ENCODE results near the gene SLC12A8. TPM values are rescaled to one million over a fixed set of nuclear protein-coding genes. Genes with fewer than 3 reads are reported as not detected.

The SLC12A8 gene
- total RNA-seq, 1 donor from 2014 or later: not detected

- no peaks in the 10 kb centered on the region for H3K27me3 ChIP-seq (ENCODE audit: low read depth)
- H3K36me3 ChIP-seq: no peaks in the 10 kb centered on the region
- TF ChIP-seq CTCF (IDR thresholded peaks at IDR 0.05; ENCODE audit: borderline replicate concordance): no peak
- H3K4me3 ChIP-seq: no peak overlapping the region
- H3K9me3 ChIP-seq (replicated peaks): no peaks in the 10 kb centered on the region
- H3K4me1 ChIP-seq: peaks cover 7% of the 10 kb centered on the region
- H3K27ac ChIP-seq (replicated peaks): no peak overlapping the region
- DNase-seq: no peak
- intact Hi-C loops (cut with micrococcal nuclease): no loop called here
Measured at GRCh38 chr3:125079675-125080045, 132.9 kb downstream of the SLC12A8 start.

- Histone ChIP-seq H3K4me1 (peaks cover 7% of the 10 kb centered on the region), H3K36me3 (no peaks in the 10 kb centered on the region), H3K9me3 (replicated peaks) (no peaks in the 10 kb centered on the region), H3K27me3 (ENCODE audit: low read depth) (no peaks in the 10 kb centered on the region), H3K4me3 (no peak overlapping the region), H3K27ac (replicated peaks) (no peak overlapping the region)
- no peak for TF ChIP-seq CTCF (IDR thresholded peaks at IDR 0.05; ENCODE audit: borderline replicate concordance)
- no peak for DNase-seq
- intact Hi-C loops (cut with micrococcal nuclease): no loop called here
Measured at GRCh38 chr3:125078951-125079674, 133.4 kb downstream of the SLC12A8 start.

- TF ChIP-seq CTCF (IDR thresholded peaks at IDR 0.05; ENCODE audit: borderline replicate concordance): no peak
- Histone ChIP-seq H3K27me3 (ENCODE audit: low read depth) (no peaks in the 10 kb centered on the region), H3K4me1 (peaks cover 7% of the 10 kb centered on the region), H3K27ac (replicated peaks) (no peak overlapping the region), H3K36me3 (no peaks in the 10 kb centered on the region), H3K9me3 (replicated peaks) (no peaks in the 10 kb centered on the region), H3K4me3 (no peak overlapping the region)
- no peak for DNase-seq
- intact Hi-C loops (cut with micrococcal nuclease): no loop called here
Measured at GRCh38 chr3:125077864-125078263, 134.7 kb downstream of the SLC12A8 start.

GRCh38 chr3:125076464-125076863 is 136.1 kb downstream of the SLC12A8 start:
- no peak for TF ChIP-seq CTCF (IDR thresholded peaks at IDR 0.05; ENCODE audit: borderline replicate concordance)
- intact Hi-C loops (cut with micrococcal nuclease): no loop called here
- no peak for DNase-seq

GRCh38 chr3:125075738-125076137 is 136.8 kb downstream of the SLC12A8 start:
- no peak for TF ChIP-seq CTCF (IDR thresholded peaks at IDR 0.05; ENCODE audit: borderline replicate concordance)
- Histone ChIP-seq H3K9me3 (replicated peaks) (no peaks in the 10 kb centered on the region), H3K27me3 (ENCODE audit: low read depth) (no peaks in the 10 kb centered on the region), H3K27ac (replicated peaks) (no peak overlapping the region), H3K4me1 (peaks cover 7% of the 10 kb centered on the region), H3K36me3 (no peaks in the 10 kb centered on the region), H3K4me3 (no peak overlapping the region)
- no peak for DNase-seq
- intact Hi-C loops (cut with micrococcal nuclease): no loop called here

More at GRCh38 chr3:125076464-125076863, 136.1 kb downstream of the SLC12A8 start:
- Histone ChIP-seq H3K4me1 (peaks cover 7% of the 10 kb centered on the region), H3K27ac (replicated peaks) (no peak overlapping the region), H3K27me3 (ENCODE audit: low read depth) (no peaks in the 10 kb centered on the region), H3K4me3 (no peak overlapping the region), H3K36me3 (no peaks in the 10 kb centered on the region), H3K9me3 (replicated peaks) (no peaks in the 10 kb centered on the region)
